H1 (cell line): ENCODE results near the gene GH1. TPM values are rescaled to one million over a fixed set of nuclear protein-coding genes. Genes with fewer than 3 reads are reported as not detected.

Experiments used
- CTCF ChIA-PET: fragments of 300-600 bp; sonication (Branson Sonifier 250); formaldehyde crosslinking; loops from one replicate; lab custom pipeline; 2021; ENCODE audit not compliant: partially characterized antibody; lab: Charles Lee
- POLR2A ChIA-PET: fragments of 300-600 bp; sonication (Branson Sonifier 250); formaldehyde crosslinking; loops from one replicate; lab custom pipeline; 2021; ENCODE audit warnings: inconsistent platforms; ENCODE audit not compliant: partially characterized antibody; lab: Charles Lee
- DNase-seq, 2 experiments: peaks; one replicate each; pipeline versions ENCODE4 v3.0.0 to v3.0.0-alpha.2; 2010 to 2022; ENCODE audit warnings: low spot score in 2 of 2, low read depth in 1 of 2, mixed read lengths in 1 of 2
- FAIRE-seq: peaks from 2 replicates; lab custom pipeline; 2011; peaks lifted over from hg19 to GRCh38; lab: Jason Lieb, UNC
- H2AFZ ChIP-seq: 2 replicates; pipeline ENCODE4 v1.8.1; 2012; ENCODE audit warnings: low read length, inconsistent platforms
- H2AK5ac ChIP-seq: 2 replicates; pipeline ENCODE4 v1.6.1; 2013; ENCODE audit warnings: low read depth, low read length
- H2BK120ac ChIP-seq: replicated peaks from 2 replicates; pipeline ENCODE3; 2013; ENCODE audit warnings: low read depth, low read length, inconsistent platforms
- H2BK12ac ChIP-seq: 2 replicates; pipeline ENCODE4 v1.6.1; 2013; ENCODE audit warnings: low read depth, low read length
- H2BK15ac ChIP-seq: 2 replicates; pipeline ENCODE4 v1.6.1; 2013; ENCODE audit warnings: low read length
- H2BK20ac ChIP-seq: 2 replicates; pipeline ENCODE4 v1.6.1; 2013; ENCODE audit warnings: low read length
- H2BK5ac ChIP-seq: 2 replicates; pipeline ENCODE4 v1.6.1; 2013; ENCODE audit warnings: low read depth, low read length
- H3K14ac ChIP-seq: 2 replicates; pipeline ENCODE4 v1.6.1; 2013; ENCODE audit warnings: inconsistent platforms; ENCODE audit not compliant: insufficient read length
- H3K18ac ChIP-seq: 2 replicates; pipeline ENCODE4 v1.6.1; 2013; ENCODE audit warnings: low read length; ENCODE audit errors: extremely low read depth
- H3K23ac ChIP-seq: 2 replicates; pipeline ENCODE4 v1.6.1; 2013; ENCODE audit warnings: inconsistent platforms; ENCODE audit not compliant: insufficient read length
- H3K23me2 ChIP-seq: 2 replicates; pipeline ENCODE4 v1.6.1; 2013; ENCODE audit warnings: low read depth, low read length
- H3K27ac ChIP-seq: 2 replicates; pipeline ENCODE4 v1.6.1; 2011; ENCODE audit warnings: low read depth, low read length, inconsistent platforms
- H3K27me3 ChIP-seq, 4 experiments: replicated peaks in 1 of 4; 1 replicate in 1 of 4; 2 replicates in 3 of 4; pipeline versions ENCODE4 v1.6.1 to v1.8.1; 2011 to 2013; ENCODE audit warnings: low read length in 3 of 4, mild to moderate bottlenecking in 3 of 4, inconsistent platforms in 2 of 4, mixed read lengths in 2 of 4, moderate library complexity in 1 of 4; ENCODE audit not compliant: control insufficient read depth in 3 of 4, insufficient read depth in 3 of 4; ENCODE audit errors: extremely low read depth in 1 of 4
- H3K36me3 ChIP-seq, 4 experiments: 2 replicates each; pipeline versions ENCODE4 v1.6.1 to v1.8.1; 2011 to 2013; ENCODE audit warnings: mild to moderate bottlenecking in 4 of 4, low read length in 3 of 4, moderate library complexity in 2 of 4, control low read depth in 1 of 4, inconsistent platforms in 1 of 4; ENCODE audit not compliant: insufficient read depth in 4 of 4, control insufficient read depth in 2 of 4
- H3K4ac ChIP-seq: replicated peaks from 2 replicates; pipeline ENCODE3; 2013; ENCODE audit warnings: low read length, low read depth, mixed read lengths, inconsistent platforms; ENCODE audit not compliant: insufficient read length
- H3K4me1 ChIP-seq, 4 experiments: replicated peaks in 1 of 4; 1 replicate in 1 of 4; 2 replicates in 3 of 4; pipeline versions ENCODE4 v1.6.1 to v1.8.1; 2011 to 2013; ENCODE audit warnings: low read length in 3 of 4, inconsistent platforms in 2 of 4, mixed read lengths in 1 of 4; ENCODE audit not compliant: insufficient read depth in 4 of 4, control insufficient read depth in 3 of 4
- H3K4me2 ChIP-seq, 2 experiments: 2 replicates each; pipeline versions ENCODE4 v1.6.1 to v1.8.1; 2011 to 2013; ENCODE audit warnings: low read depth in 2 of 2, low read length in 2 of 2, control low read depth in 1 of 2, inconsistent platforms in 1 of 2, mild to moderate bottlenecking in 1 of 2; ENCODE audit not compliant: insufficient read depth in 1 of 2
- H3K4me3 ChIP-seq, 4 experiments: fragments of 200-600, 300-600 bp in 1 of 4; sonication (generic), shearing (Covaris generic), sonication (Bioruptor Twin) in 1 of 4; 2 replicates each; pipeline versions ENCODE4 v1.5.1 to v1.8.1; 2011 to 2016; ENCODE audit warnings: low read length in 4 of 4, low read depth in 3 of 4, control low read depth in 2 of 4, inconsistent platforms in 2 of 4, mild to moderate bottlenecking in 2 of 4, mixed read lengths in 1 of 4, moderate library complexity in 1 of 4; ENCODE audit not compliant: insufficient read depth in 2 of 4; ENCODE audit errors: extremely low read depth in 1 of 4
- H3K56ac ChIP-seq: replicated peaks from 2 replicates; pipeline ENCODE3; 2013; ENCODE audit warnings: low read depth, mild to moderate bottlenecking, mixed read lengths, low read length, inconsistent platforms; ENCODE audit not compliant: insufficient read length
- H3K79me1 ChIP-seq: 2 replicates; pipeline ENCODE4 v1.6.1; 2013; ENCODE audit warnings: low read depth, low read length, control low read depth
- H3K79me2 ChIP-seq, 2 experiments: 2 replicates each; pipeline versions ENCODE4 v1.6.1 to v1.8.1; 2012 to 2013; ENCODE audit warnings: low read length in 2 of 2, mild to moderate bottlenecking in 2 of 2, inconsistent platforms in 1 of 2; ENCODE audit not compliant: insufficient read depth in 2 of 2, control insufficient read depth in 1 of 2
- H3K9ac ChIP-seq, 4 experiments: replicated peaks in 1 of 4; 1 replicate in 1 of 4; 2 replicates in 3 of 4; pipeline versions ENCODE4 v1.6.1 to v1.8.1; 2011 to 2013; ENCODE audit warnings: low read depth in 3 of 4, low read length in 3 of 4, control low read depth in 2 of 4, mild to moderate bottlenecking in 2 of 4, moderate library complexity in 2 of 4, inconsistent platforms in 1 of 4; ENCODE audit errors: extremely low read depth in 1 of 4
- H3K9me3 ChIP-seq, 2 experiments: 2 replicates each; pipeline versions ENCODE4 v1.6.1 to v1.8.1; 2012 to 2013; ENCODE audit warnings: mild to moderate bottlenecking in 2 of 2, moderate library complexity in 2 of 2, control low read depth in 1 of 2, inconsistent platforms in 1 of 2, low read depth in 1 of 2, low read length in 1 of 2, mixed read lengths in 1 of 2; ENCODE audit not compliant: insufficient read depth in 2 of 2
- H4K20me1 ChIP-seq, 2 experiments: replicated peaks in 1 of 2; 2 replicates each; pipeline versions ENCODE3 to v1.8.1; 2011 to 2013; ENCODE audit warnings: inconsistent platforms in 2 of 2, low read length in 2 of 2, mild to moderate bottlenecking in 1 of 2; ENCODE audit not compliant: insufficient read depth in 2 of 2, control insufficient read depth in 1 of 2
- H4K5ac ChIP-seq: 2 replicates; pipeline ENCODE4 v1.6.1; 2013; ENCODE audit warnings: low read length, low read depth, mixed read lengths, inconsistent platforms; ENCODE audit not compliant: insufficient read length
- H4K8ac ChIP-seq: 2 replicates; pipeline ENCODE4 v1.8.0; 2013; ENCODE audit warnings: mild to moderate bottlenecking, moderate library complexity, low read length, inconsistent platforms; ENCODE audit not compliant: insufficient read depth; ENCODE audit errors: extremely low read depth
- H4K91ac ChIP-seq: replicated peaks from 2 replicates; pipeline ENCODE3; 2013; ENCODE audit warnings: low read length, mixed read lengths, inconsistent platforms; ENCODE audit not compliant: insufficient read length
- BRCA1 ChIP-seq: IDR thresholded peaks from 2 replicates; pipeline ENCODE4 v1.6.1; 2012; ENCODE audit warnings: low read depth, low read length, improper control_type of control experiment
- KDM1A ChIP-seq: fragments of 200-600, 300-600 bp; sonication (generic); IDR thresholded peaks from 2 replicates; pipeline ENCODE4 v1.7.1; 2016; ENCODE audit warnings: mild to moderate bottlenecking, low read length, borderline replicate concordance
- SP2 ChIP-seq: IDR thresholded peaks from 2 replicates; pipeline ENCODE4 v1.6.1; 2012; ENCODE audit warnings: mild to moderate bottlenecking, low read length, inconsistent platforms
- whole genome bisulfite sequencing, 2 experiments: shearing (Covaris generic) in 1 of 2; methylation state at CpG; one replicate each; pipeline versions ENCODE4 v1.1.6 to v1.1.7; 2013 to 2015; ENCODE audit warnings: low lambda C conversion rate in 2 of 2, mixed read lengths in 2 of 2, inconsistent platforms in 1 of 2, low coverage in 1 of 2, missing lambda C conversion rate in 1 of 2; ENCODE audit not compliant: insufficient replicate concordance in 2 of 2, insufficient coverage in 1 of 2, insufficient read length in 1 of 2; ENCODE audit errors: extremely low coverage in 1 of 2, missing lambda C conversion rate in 1 of 2; 5-methylcytosine and 5-hydroxymethylcytosine counted together
- polyA plus RNA-seq, 7 experiments: library from polyadenylated mRNA; depleted of rRNA in 3 of 7; stranded (reverse) in 5 of 7; unstranded in 2 of 7; fragments of >200 nt in 5 of 7; fragments of 200-250 nt in 2 of 7; gene quantifications; 1 replicate in 5 of 7; 2 replicates in 1 of 7; 4 replicates in 1 of 7; pipeline versions ENCODE4 v1.2.1 to v1.2.3, GENCODE V29; 2011 to 2013; ENCODE audit warnings: missing spikeins in 2 of 7, mixed read lengths in 2 of 7
- total RNA-seq: library from RNA; stranded (reverse); fragmentation: NEBNext Ultra II Directional; extraction: Animal tissue kit (Norgen Biotek cat#: 25700); gene quantifications from 2 replicates; pipeline ENCODE4 v1.2.1, GENCODE V29; 2021

The GH1 gene
- total and polyA plus RNA-seq, 2 of the 8 experiments (the other 6 are each of a cell fraction or from before 2014, with no cell fraction given) = 0.41 TPM; not detected in 1

GRCh38 chr17:63962298-63962744 lies 43.7 kb upstream of the GH1 start:
- 0 out of 2 replicates have a peak overlapping the region, but pooled peaks have one; percentile 75 for H2AFZ ChIP-seq
- peak overlapping the region; percentile 20; the same call in 1 of the 2 replicates for H2BK5ac ChIP-seq
- H3K9ac ChIP-seq = no peak overlapping the region
- H4K91ac ChIP-seq = no peak overlapping the region
- H3K4me1 ChIP-seq = peaks cover 0 to 20% (median 9%) of the 10 kb centered on the region in 4 experiments; a peak in 6 of 7 replicates
- H3K9me3 ChIP-seq = no peaks in the 10 kb centered on the region
- TF ChIP-seq KDM1A = no peak
- TF ChIP-seq SP2 = no peak
- TF ChIP-seq BRCA1 = no peak
- ChIA-PET POLR2A (interaction anchor here (1.8 to 3.3 kb wide), 2 partner anchors 16 to 184 kb away, joined by 9 to 14 read pairs; no protein-coding TSS in a partner anchor), CTCF (interaction anchor here (1.0 to 14.4 kb wide), 6 partner anchors 11 to 171 kb away, joined by 3 to 270 read pairs (median 12); partner anchors contain the start of genes CSHL1 and GH1)
- H3K56ac ChIP-seq = no peak overlapping the region
- no peak overlapping the region for H2AK5ac ChIP-seq
- WGBS, 2 experiments = 67% methylated on average over 10 of the region's 10 CpGs; no CpG with 5 or more reads in 1 of the 2 experiments
- peaks cover 0 to 4% of the 10 kb centered on the region in 2 experiments for H4K20me1 ChIP-seq
- peak overlapping the region in 3 of 4 experiments; percentile 2 to 29 (median 5); a peak in 1 of 8 replicates for H3K4me3 ChIP-seq
- H3K27me3 ChIP-seq = no peaks in the 10 kb centered on the region
- peak overlapping the region; percentile 90 for H2BK15ac ChIP-seq
- H4K8ac ChIP-seq = no peak overlapping the region
- no peak overlapping the region for H4K5ac ChIP-seq
- no peak overlapping the region for H3K14ac ChIP-seq
- peak overlapping the region; percentile 55 to 97 for H3K4me2 ChIP-seq
- no peaks in the 10 kb centered on the region for H3K36me3 ChIP-seq
- no peak for FAIRE-seq
- no peak overlapping the region for H3K27ac ChIP-seq
- peaks cover 8% of the 10 kb centered on the region for H3K23me2 ChIP-seq
- peak overlapping the region; percentile 36; the same call in 1 of the 2 replicates for H3K18ac ChIP-seq
- 0 out of 2 replicates have a peak, but pooled peaks cover 2% of the 10 kb centered on the region for H3K79me1 ChIP-seq
- DNase-seq = no peak
- H3K23ac ChIP-seq = no peak overlapping the region
- H3K4ac ChIP-seq = no peak overlapping the region
- peak overlapping the region; percentile 76 for H2BK12ac ChIP-seq
- no peak overlapping the region for H2BK120ac ChIP-seq
- no peaks in the 10 kb centered on the region for H3K79me2 ChIP-seq
- H2BK20ac ChIP-seq = no peak overlapping the region
